ENCODE data around the gene TECPR2.
"Not testable (repeated sequence)": the region's sequence is repeated elsewhere in the genome, so short reads cannot be mapped to it uniquely, and the experiment has no call there.

Gene TECPR2

GRCh38 chr14:102525219-102525928 is 162.6 kb downstream of the TECPR2 start:
- no peak for DNase-seq (ENCODE audit: low read depth in 1 of 2, low spot score in 1 of 2)

- no peak for DNase-seq (ENCODE audit: low read depth in 1 of 2, low spot score in 1 of 2)
Observed at GRCh38 chr14:102525929-102526497, 163.3 kb downstream of the TECPR2 start.

GRCh38 chr14:102528431-102529170 is 165.9 kb downstream of the TECPR2 start:
- DNase-seq (ENCODE audit: low read depth in 1 of 2, low spot score in 1 of 2), result no peak

GRCh38 chr14:102530828-102531478 is 168.2 kb downstream of the TECPR2 start:
- DNase-seq (ENCODE audit: low read depth in 1 of 2, low spot score in 1 of 2), result no peak

GRCh38 chr14:102532204-102532658 is 169.5 kb downstream of the TECPR2 start:
- DNase-seq (ENCODE audit: low read depth in 1 of 2, low spot score in 1 of 2), result no peak

GRCh38 chr14:102537981-102538601 is 175.3 kb downstream of the TECPR2 start:
- no peak for DNase-seq (ENCODE audit: low read depth in 1 of 2, low spot score in 1 of 2)

- no peak for DNase-seq (ENCODE audit: low read depth in 1 of 2, low spot score in 1 of 2)
Observed at GRCh38 chr14:102538602-102539543, 176.1 kb downstream of the TECPR2 start.

- DNase-seq (ENCODE audit: low read depth in 1 of 2, low spot score in 1 of 2), result no peak
Observed at GRCh38 chr14:102539544-102540314, 177.0 kb downstream of the TECPR2 start.

- no peak for DNase-seq (ENCODE audit: low read depth in 1 of 2, low spot score in 1 of 2)
Observed at GRCh38 chr14:102540315-102541028, 177.7 kb downstream of the TECPR2 start.

GRCh38 chr14:102541029-102541491 is 178.3 kb downstream of the TECPR2 start:
- not testable (repeated sequence) for DNase-seq (ENCODE audit: low read depth in 1 of 2, low spot score in 1 of 2)

- no peak for DNase-seq (ENCODE audit: low read depth in 1 of 2, low spot score in 1 of 2)
Observed at GRCh38 chr14:102541771-102542170, 179.0 kb downstream of the TECPR2 start.

- DNase-seq (ENCODE audit: low read depth in 1 of 2, low spot score in 1 of 2), result no peak
Observed at GRCh38 chr14:102544046-102544746, 181.5 kb downstream of the TECPR2 start.

GRCh38 chr14:102544747-102545460 is 182.2 kb downstream of the TECPR2 start:
- DNase-seq (ENCODE audit: low read depth in 1 of 2, low spot score in 1 of 2), result no peak

GRCh38 chr14:102545461-102546265 is 182.9 kb downstream of the TECPR2 start:
- no peak for DNase-seq (ENCODE audit: low read depth in 1 of 2, low spot score in 1 of 2)

GRCh38 chr14:102548616-102549240 is 186.0 kb downstream of the TECPR2 start:
- DNase-seq (ENCODE audit: low read depth in 1 of 2, low spot score in 1 of 2), result no peak

- DNase-seq (ENCODE audit: low read depth in 1 of 2, low spot score in 1 of 2), result not testable (repeated sequence)
Observed at GRCh38 chr14:102550927-102551401, 188.2 kb downstream of the TECPR2 start.
